OCI-LY3 (cell line): ENCODE data around the gene TTLL5.

Source experiments
- H2AFZ ChIP-seq: fragments of 200-600, 300-600 bp; shearing (Covaris generic); 2 replicates; pipeline ENCODE4 v1.6.0; 2014; ENCODE audit warnings: antibody characterized with exemption, low read depth, low read length
- H3K27ac ChIP-seq: fragments of 200-600, 300-600 bp; sonication (generic); 2 replicates; pipeline ENCODE4 v1.5.1; 2014; ENCODE audit warnings: mild to moderate bottlenecking, low read length, moderate library complexity, mixed read lengths
- H3K27me3 ChIP-seq: fragments of 200-600, 300-600 bp; sonication (generic); 2 replicates; pipeline ENCODE4 v1.6.1; 2014; ENCODE audit warnings: low read depth, low read length, mixed read lengths
- H3K36me3 ChIP-seq: fragments of 200-600, 300-600 bp; sonication (generic); replicated peaks from 2 replicates; pipeline ENCODE3; 2014; ENCODE audit warnings: low read depth, low read length, mixed read lengths
- H3K4me1 ChIP-seq: fragments of 300-600, 200-600 bp; sonication (generic); 2 replicates; pipeline ENCODE4 v1.6.1; 2014; ENCODE audit warnings: low read length, mixed read lengths
- H3K4me2 ChIP-seq: fragments of 200-600, 300-600 bp; sonication (generic); 2 replicates; pipeline ENCODE4 v1.6.1; 2014; ENCODE audit warnings: low read length, mixed read lengths
- H3K4me3 ChIP-seq: fragments of 300-600, 200-600 bp; sonication (generic); 2 replicates; pipeline ENCODE4 v1.5.1; 2014; ENCODE audit warnings: antibody characterized with exemption, mild to moderate bottlenecking, low read length, moderate library complexity
- H3K79me2 ChIP-seq: fragments of 300-600, 200-600 bp; shearing (Covaris generic); 2 replicates; pipeline ENCODE4 v1.6.1; 2014; ENCODE audit warnings: mild to moderate bottlenecking, low read length, mixed read lengths
- H3K9ac ChIP-seq: fragments of 300-600, 200-600 bp; shearing (Covaris generic); 2 replicates; pipeline ENCODE4 v1.6.0; 2014; ENCODE audit warnings: mild to moderate bottlenecking, low read length, moderate library complexity
- H3K9me3 ChIP-seq: fragments of 200-600, 300-600 bp; shearing (Covaris generic); 2 replicates; pipeline ENCODE4 v1.6.1; 2014; ENCODE audit warnings: low read length, mixed read lengths; ENCODE audit not compliant: insufficient read depth
- H4K20me1 ChIP-seq: fragments of 200-600, 300-600 bp; sonication (generic); 2 replicates; pipeline ENCODE4 v1.6.1; 2016; ENCODE audit warnings: low read length, mixed read lengths; ENCODE audit not compliant: insufficient read depth
- CTCF ChIP-seq: fragments of 200-600, 300-600 bp; sonication (generic); IDR thresholded peaks from 2 replicates; pipeline ENCODE4 v1.5.1; 2014; ENCODE audit warnings: antibody characterized with exemption, low read length, low read depth
- EZH2phosphoT487 ChIP-seq: fragments of 200-600 bp; shearing (Covaris generic); IDR thresholded peaks from 2 replicates; pipeline ENCODE4 v1.6.1; 2018; ENCODE audit warnings: antibody characterized with exemption, mixed run types, low read depth

TTLL5 gene

DNA sequence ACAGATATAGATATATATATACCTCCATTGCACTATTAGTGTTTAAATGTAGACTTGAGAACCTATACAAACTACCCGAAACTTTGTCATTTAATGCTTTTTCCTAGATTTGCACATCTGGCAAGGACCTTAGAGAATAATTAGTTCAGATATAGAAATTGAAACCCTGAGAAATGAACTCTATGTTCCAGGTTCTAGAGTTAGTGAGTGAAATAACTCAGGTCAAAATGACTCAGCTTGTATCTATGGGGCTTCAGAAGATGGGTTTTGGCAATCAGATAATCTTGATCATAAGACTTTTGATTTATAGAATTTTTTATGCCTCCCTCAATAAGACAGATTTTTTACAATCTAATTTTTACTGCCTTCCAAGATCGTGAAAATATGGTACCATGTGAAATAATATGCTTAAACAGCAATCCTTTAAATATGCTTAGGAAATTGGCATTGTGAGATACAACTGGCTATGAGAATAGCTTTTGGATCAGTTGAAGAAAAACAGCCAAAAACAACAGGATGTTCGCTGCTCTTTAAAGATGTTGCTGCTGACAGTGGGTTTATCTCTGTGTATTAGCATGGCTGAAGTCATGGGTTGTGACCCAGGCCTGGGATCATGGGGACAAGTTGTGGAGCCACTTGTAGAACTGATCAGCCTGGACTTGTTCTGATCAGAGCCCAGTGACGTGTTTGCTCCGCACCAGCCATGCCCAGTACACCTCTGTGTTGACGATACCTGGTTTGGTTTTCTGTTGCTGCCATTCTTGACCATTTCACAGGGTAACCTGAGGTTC, 63.6 kb downstream of the TTLL5 start:
- Histone ChIP-seq H3K4me2 (peak overlapping the region; percentile 52), H3K27ac (no peak overlapping the region), H3K4me1 (peaks cover 24% of the 10 kb centered on the region), H3K79me2 (no peaks in the 10 kb centered on the region), H2AFZ (no peak overlapping the region), H4K20me1 (no peaks in the 10 kb centered on the region), H3K4me3 (peak overlapping the region; percentile 4; the same call in 1 of the 2 replicates), H3K9me3 (peaks cover 6% of the 10 kb centered on the region; the same call in 1 of the 2 replicates), H3K27me3 (no peaks in the 10 kb centered on the region), H3K9ac (no peak overlapping the region), H3K36me3 (peaks cover 50% of the 10 kb centered on the region)
- no peak for TF ChIP-seq CTCF
- TF ChIP-seq EZH2phosphoT487: no peak

- no peak overlapping the region for H3K4me3 ChIP-seq
- H3K27me3 ChIP-seq: no peaks in the 10 kb centered on the region
- H3K27ac ChIP-seq: no peak overlapping the region
- H3K9me3 ChIP-seq: peaks cover 6% of the 10 kb centered on the region; the same call in 1 of the 2 replicates
- peaks cover 24% of the 10 kb centered on the region for H3K4me1 ChIP-seq
- H3K36me3 ChIP-seq: peaks cover 47% of the 10 kb centered on the region
- no peaks in the 10 kb centered on the region for H3K79me2 ChIP-seq
- H3K9ac ChIP-seq: no peak overlapping the region
- no peaks in the 10 kb centered on the region for H4K20me1 ChIP-seq
- no peak overlapping the region for H2AFZ ChIP-seq
- H3K4me2 ChIP-seq: no peak overlapping the region
- TF ChIP-seq CTCF (no peak), EZH2phosphoT487 (no peak)
Measured at GRCh38 chr14:75725481-75725880, 64.4 kb downstream of the TTLL5 start.

- H3K4me2 ChIP-seq: no peak overlapping the region
- no peak overlapping the region for H2AFZ ChIP-seq
- H3K9ac ChIP-seq: no peak overlapping the region
- H3K4me1 ChIP-seq: peaks cover 24% of the 10 kb centered on the region
- no peaks in the 10 kb centered on the region for H3K27me3 ChIP-seq
- peaks cover 40% of the 10 kb centered on the region for H3K36me3 ChIP-seq
- no peaks in the 10 kb centered on the region for H3K79me2 ChIP-seq
- H3K4me3 ChIP-seq: no peak overlapping the region
- H3K9me3 ChIP-seq: peaks cover 6% of the 10 kb centered on the region; the same call in 1 of the 2 replicates
- no peak for TF ChIP-seq EZH2phosphoT487
- no peak for TF ChIP-seq CTCF
- no peak overlapping the region for H3K27ac ChIP-seq
- no peaks in the 10 kb centered on the region for H4K20me1 ChIP-seq
Measured at GRCh38 chr14:75726321-75726720, 65.3 kb downstream of the TTLL5 start.

GRCh38 chr14:75727124-75727523, 66.1 kb downstream of the TTLL5 start:
- H3K4me2 ChIP-seq: no peak overlapping the region
- H3K4me3 ChIP-seq: no peak overlapping the region
- H3K79me2 ChIP-seq: no peaks in the 10 kb centered on the region
- no peak overlapping the region for H3K27ac ChIP-seq
- H3K9me3 ChIP-seq: peaks cover 6% of the 10 kb centered on the region; the same call in 1 of the 2 replicates
- H3K27me3 ChIP-seq: no peaks in the 10 kb centered on the region
- peaks cover 38% of the 10 kb centered on the region for H3K36me3 ChIP-seq
- no peaks in the 10 kb centered on the region for H4K20me1 ChIP-seq
- no peak for TF ChIP-seq EZH2phosphoT487
- TF ChIP-seq CTCF: no peak
- H3K4me1 ChIP-seq: peaks cover 24% of the 10 kb centered on the region
- H2AFZ ChIP-seq: no peak overlapping the region
- H3K9ac ChIP-seq: no peak overlapping the region
